Mesangial cell (primary cell): Measurements from ENCODE around the gene DNAH5. TPM values are rescaled to one million over a fixed set of nuclear protein-coding genes. Genes with fewer than 3 reads are reported as not detected.

Experiments used
- total RNA-seq: library from RNA; depleted of rRNA; stranded (reverse); fragments of >200 nt; gene quantifications from 2 replicates; pipeline ENCODE4 v1.2.3, GENCODE V29; 2015

Gene DNAH5
- total RNA-seq = 0.76 and 0.98 TPM in 2 replicates

GRCh38 chr5:13944560-13945199 is at the start of gene DNAH5:
DNAH5 (minus strand) TSS chr5:13944688; CDS start chr5:13944438, 250 bp downstream.

Other genes with a start within 250 kb of the DNAH5 start
- gene TRIO, start 198.7 kb upstream of the DNAH5 start, total RNA-seq = 120 and 139 TPM in 2 replicates